GM21717 (cell line): ENCODE data around the gene FAM3D.
A peak's percentile ranks its signal among the peaks of the same experiment; 100 is the strongest.

ENCODE experiments used
- ATAC-seq: cut with Tn5 transposase; IDR thresholded peaks from one replicate; pipeline ENCODE4 v1.9.1; 2021; ENCODE audit warnings: mild to moderate bottlenecking, moderate library complexity; ENCODE audit not compliant: unreplicated experiment

FAM3D gene

GRCh38 chr3:58603606-58604005 is 63.0 kb downstream of the FAM3D start:
- ATAC-seq, result no peak

- ATAC-seq, result no peak
These were observed 68.7 kb downstream of the FAM3D start for GRCh38 chr3:58597770-58598310.

GRCh38 chr3:58596834-58597518 is 69.6 kb downstream of the FAM3D start:
- ATAC-seq, result no peak

- no peak for ATAC-seq
These were observed 72.5 kb downstream of the FAM3D start for GRCh38 chr3:58594117-58594516.

- ATAC-seq, result no peak
These were observed 74.8 kb downstream of the FAM3D start for GRCh38 chr3:58591517-58592510.

- ATAC-seq, result no peak
These were observed 78.5 kb downstream of the FAM3D start for GRCh38 chr3:58588030-58588614.

- no peak for ATAC-seq
These were observed 79.8 kb downstream of the FAM3D start for GRCh38 chr3:58586776-58587192.

- no peak for ATAC-seq
These were observed 80.6 kb downstream of the FAM3D start for GRCh38 chr3:58585994-58586393.

- ATAC-seq, result peak; percentile 80
These were observed 81.4 kb downstream of the FAM3D start for GRCh38 chr3:58585005-58585786.

- no peak for ATAC-seq
These were observed 81.9 kb downstream of the FAM3D start for GRCh38 chr3:58584690-58585004.
